ENCODE data around the gene RACK1. TPM values are rescaled to one million over a fixed set of nuclear protein-coding genes. Genes with fewer than 3 reads are reported as not detected.
"Not testable (repeated sequence)": the region's sequence is repeated elsewhere in the genome, so short reads cannot be mapped to it uniquely, and the experiment has no call there.

RACK1 gene
- polyA plus RNA-seq, 1 experiment, result 8,520 TPM

GRCh38 chr5:181281984-181282316, 38.2 kb upstream of the RACK1 start:
- Histone ChIP-seq H3K36me3 (ENCODE audit: control insufficient read depth, insufficient read depth, low read length) (no peaks in the 10 kb centered on the region), H3K27me3 (ENCODE audit: control insufficient read depth, insufficient read depth, low read length) (no peaks in the 10 kb centered on the region), H3K4me3 (ENCODE audit: low read depth, low read length) (no peak overlapping the region)
- TF ChIP-seq, protein P1, sequence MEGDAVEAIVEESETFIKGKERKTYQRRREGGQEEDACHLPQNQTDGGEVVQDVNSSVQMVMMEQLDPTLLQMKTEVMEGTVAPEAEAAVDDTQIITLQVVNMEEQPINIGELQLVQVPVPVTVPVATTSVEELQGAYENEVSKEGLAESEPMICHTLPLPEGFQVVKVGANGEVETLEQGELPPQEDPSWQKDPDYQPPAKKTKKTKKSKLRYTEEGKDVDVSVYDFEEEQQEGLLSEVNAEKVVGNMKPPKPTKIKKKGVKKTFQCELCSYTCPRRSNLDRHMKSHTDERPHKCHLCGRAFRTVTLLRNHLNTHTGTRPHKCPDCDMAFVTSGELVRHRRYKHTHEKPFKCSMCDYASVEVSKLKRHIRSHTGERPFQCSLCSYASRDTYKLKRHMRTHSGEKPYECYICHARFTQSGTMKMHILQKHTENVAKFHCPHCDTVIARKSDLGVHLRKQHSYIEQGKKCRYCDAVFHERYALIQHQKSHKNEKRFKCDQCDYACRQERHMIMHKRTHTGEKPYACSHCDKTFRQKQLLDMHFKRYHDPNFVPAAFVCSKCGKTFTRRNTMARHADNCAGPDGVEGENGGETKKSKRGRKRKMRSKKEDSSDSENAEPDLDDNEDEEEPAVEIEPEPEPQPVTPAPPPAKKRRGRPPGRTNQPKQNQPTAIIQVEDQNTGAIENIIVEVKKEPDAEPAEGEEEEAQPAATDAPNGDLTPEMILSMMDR (IDR thresholded peaks at IDR 0.05; ENCODE audit: insufficient read depth, low read depth, low read length), result no peak
- no peak for DNase-seq (ENCODE audit: low read depth)
- ChIA-PET CTCF (no interaction called here), POLR2A (no interaction called here)

DNA sequence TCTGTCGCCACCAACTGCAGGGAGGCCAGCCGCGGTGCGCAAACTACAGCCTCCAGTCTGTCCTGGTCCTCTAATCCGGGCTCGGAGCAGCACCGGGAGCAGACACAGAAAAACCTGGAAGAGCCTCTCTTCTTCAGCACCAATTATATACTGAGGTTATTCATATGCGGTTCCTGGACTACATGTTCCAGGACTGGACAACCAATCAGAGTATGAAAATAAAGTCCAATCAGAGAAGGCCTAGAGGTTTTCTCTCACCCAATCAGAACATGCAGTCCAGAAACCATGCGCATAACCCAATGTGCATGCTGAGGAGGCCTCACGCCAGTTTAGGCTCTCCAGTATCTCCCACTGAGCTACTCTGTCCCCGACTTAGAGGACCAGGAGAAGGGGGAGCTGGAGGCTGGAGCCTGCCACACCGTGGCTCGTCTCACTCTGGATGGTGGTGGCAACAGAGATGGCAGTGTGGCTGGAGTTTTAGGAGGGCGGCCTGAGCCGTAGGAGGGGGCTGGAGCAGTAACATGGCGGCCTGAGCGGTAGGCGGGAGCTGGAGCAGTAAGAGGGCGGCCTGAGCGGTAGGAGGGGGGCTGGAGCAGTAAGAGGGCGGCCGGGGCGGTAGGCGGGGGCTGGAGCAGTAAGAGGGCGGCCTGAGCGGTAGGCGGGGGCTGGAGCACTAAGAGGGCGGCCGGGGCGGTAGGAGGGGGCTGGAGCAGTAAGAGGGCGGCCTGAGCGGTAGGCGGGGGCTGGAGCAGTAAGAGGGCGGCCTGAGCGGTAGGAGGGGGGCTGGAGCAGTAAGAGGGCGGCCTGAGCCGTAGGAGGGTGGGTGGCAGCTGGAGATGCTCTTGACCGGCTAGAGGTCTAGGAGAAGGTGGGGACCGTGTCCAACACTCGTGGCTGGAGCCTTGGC, 37.6 kb upstream of the RACK1 start:
- CTCF ChIA-PET, result no interaction called here
- POLR2A ChIA-PET, result no interaction called here

DNA sequence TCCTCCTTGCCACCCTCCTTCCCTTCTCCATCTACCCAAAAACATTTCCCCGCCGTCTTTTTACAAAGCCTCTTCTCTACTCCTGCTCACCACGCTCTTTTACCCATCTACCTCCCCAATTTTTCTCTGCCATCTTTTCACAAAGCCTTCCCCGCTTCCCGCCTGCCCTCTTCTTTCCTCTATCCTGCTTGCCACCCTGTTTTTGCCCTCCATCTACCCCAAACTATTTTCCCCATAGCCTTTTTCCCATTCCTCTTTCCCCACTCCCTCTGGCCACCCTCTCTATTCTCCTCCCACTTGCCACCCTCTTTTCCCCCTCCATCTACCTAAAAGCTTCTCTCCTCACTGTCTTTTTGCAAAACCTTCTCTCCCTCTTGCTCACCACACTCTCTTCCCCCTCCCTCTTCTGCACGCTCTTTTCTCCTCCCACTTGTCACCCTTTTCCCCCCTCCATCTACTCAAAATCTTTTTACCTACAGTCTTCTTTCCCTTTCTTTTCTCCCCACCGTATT, 36.6 kb upstream of the RACK1 start:
- CTCF ChIA-PET, result no interaction called here
- DNase-seq (ENCODE audit: low read depth), result no peak
- Histone ChIP-seq H3K27me3 (ENCODE audit: control insufficient read depth, insufficient read depth, low read length) (no peaks in the 10 kb centered on the region), H3K36me3 (ENCODE audit: control insufficient read depth, insufficient read depth, low read length) (no peaks in the 10 kb centered on the region), H3K4me3 (ENCODE audit: low read depth, low read length) (no peak overlapping the region)
- POLR2A ChIA-PET, result no interaction called here
- TF ChIP-seq, protein P1 (IDR thresholded peaks at IDR 0.05; ENCODE audit: insufficient read depth, low read depth, low read length), result no peak

More for the DNA sequence above, 37.6 kb upstream of the RACK1 start:
- DNase-seq (ENCODE audit: low read depth), result no peak
- no peak overlapping the region for H3K4me3 ChIP-seq (ENCODE audit: low read depth, low read length)
- H3K36me3 ChIP-seq (ENCODE audit: control insufficient read depth, insufficient read depth, low read length), result no peaks in the 10 kb centered on the region
- TF ChIP-seq, protein P1 (IDR thresholded peaks at IDR 0.05; ENCODE audit: insufficient read depth, low read depth, low read length), result no peak
- no peaks in the 10 kb centered on the region for H3K27me3 ChIP-seq (ENCODE audit: control insufficient read depth, insufficient read depth, low read length)

DNA sequence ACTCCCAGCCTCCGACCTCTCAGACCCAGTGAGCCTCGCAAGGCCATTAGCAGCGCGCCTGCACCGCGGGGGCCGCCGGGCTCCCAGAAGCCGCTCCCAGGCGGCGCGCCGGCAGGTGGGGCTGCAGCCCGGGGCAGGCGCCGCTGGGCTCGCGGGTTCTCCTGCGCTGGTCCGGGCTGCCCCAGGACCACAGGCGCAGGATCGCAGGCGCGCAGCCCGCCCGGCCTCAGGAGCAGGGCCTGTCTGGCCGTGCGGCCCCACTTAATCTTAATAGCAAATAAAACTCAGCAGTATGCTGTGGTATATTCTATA, 29.7 kb upstream of the RACK1 start:
- H3K27me3 ChIP-seq (ENCODE audit: control insufficient read depth, insufficient read depth, low read length); H3K4me3 ChIP-seq (ENCODE audit: low read depth, low read length); POLR2A ChIA-PET; CTCF ChIA-PET; H3K36me3 ChIP-seq (ENCODE audit: control insufficient read depth, insufficient read depth, low read length); DNase-seq (ENCODE audit: low read depth): not testable (repeated sequence)

- TF ChIP-seq, protein P1 (IDR thresholded peaks at IDR 0.05; ENCODE audit: insufficient read depth, low read depth, low read length), result no peak
- no peak overlapping the region for H3K4me3 ChIP-seq (ENCODE audit: low read depth, low read length)
- H3K36me3 ChIP-seq (ENCODE audit: control insufficient read depth, insufficient read depth, low read length), result no peaks in the 10 kb centered on the region
- H3K27me3 ChIP-seq (ENCODE audit: control insufficient read depth, insufficient read depth, low read length), result no peaks in the 10 kb centered on the region
- ChIA-PET CTCF (interaction anchor here (0.7 kb wide), 1 partner anchor 9 kb away, joined by 4 read pairs; no protein-coding TSS in a partner anchor), POLR2A (no interaction called here)
- no peak for DNase-seq (ENCODE audit: low read depth)
Observed at GRCh38 chr5:181271081-181271480, 27.4 kb upstream of the RACK1 start.

GRCh38 chr5:181267907-181268306, 24.2 kb upstream of the RACK1 start:
- CTCF ChIA-PET, POLR2A ChIA-PET: not testable (repeated sequence)

DNA sequence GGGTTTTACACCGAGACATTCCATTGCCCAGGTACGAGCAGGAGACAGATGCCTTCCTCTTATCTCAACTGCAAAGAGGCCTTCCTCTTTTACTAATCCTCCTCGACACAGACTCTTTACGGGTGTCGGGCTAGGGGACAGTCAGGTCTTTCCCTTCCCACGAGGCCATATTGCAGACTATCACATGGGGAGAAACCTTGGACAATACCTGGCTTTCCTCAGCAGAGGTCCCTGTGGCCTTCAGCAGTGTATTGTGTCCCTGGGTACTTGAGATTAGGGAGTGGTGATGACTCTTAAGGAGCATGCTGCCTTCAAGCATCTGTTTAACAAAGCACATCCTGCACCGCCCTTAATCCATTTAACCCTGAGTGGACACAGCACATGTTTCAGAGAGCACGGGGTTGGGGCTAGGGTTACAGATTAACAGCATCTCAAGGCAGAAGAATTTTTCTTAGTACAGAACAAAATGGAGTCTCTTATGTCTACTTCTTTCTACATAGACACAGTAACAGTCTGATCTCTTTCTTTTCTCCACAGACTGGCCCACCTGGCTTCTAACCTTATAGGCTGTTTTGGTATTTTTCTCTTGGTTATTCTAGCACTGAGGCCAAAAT, 23.7 kb upstream of the RACK1 start:
- CTCF ChIA-PET; H3K4me3 ChIP-seq (ENCODE audit: low read depth, low read length); DNase-seq (ENCODE audit: low read depth); H3K27me3 ChIP-seq (ENCODE audit: control insufficient read depth, insufficient read depth, low read length); POLR2A ChIA-PET; H3K36me3 ChIP-seq (ENCODE audit: control insufficient read depth, insufficient read depth, low read length): not testable (repeated sequence)

More at GRCh38 chr5:181267907-181268306, 24.2 kb upstream of the RACK1 start:
- not testable (repeated sequence) for H3K36me3 ChIP-seq (ENCODE audit: control insufficient read depth, insufficient read depth, low read length); H3K4me3 ChIP-seq (ENCODE audit: low read depth, low read length); H3K27me3 ChIP-seq (ENCODE audit: control insufficient read depth, insufficient read depth, low read length); DNase-seq (ENCODE audit: low read depth)
